Measurements from ENCODE around the gene CELF2.

Gene CELF2

GRCh38 chr10:11004144-11005077 is 13.3 kb upstream of the CELF2 start:
- DNase-seq = no peak

GRCh38 chr10:11005725-11006427 is 11.8 kb upstream of the CELF2 start:
- DNase-seq = no peak

- DNase-seq = no peak
These were observed 11.2 kb upstream of the CELF2 start for GRCh38 chr10:11006428-11006825.

- no peak for DNase-seq
These were observed 10.1 kb upstream of the CELF2 start for GRCh38 chr10:11007476-11008020.

GRCh38 chr10:11009471-11010308 is 8.0 kb upstream of the CELF2 start:
- no peak for DNase-seq

GRCh38 chr10:11010582-11010981 is 7.1 kb upstream of the CELF2 start:
- no peak for DNase-seq

GRCh38 chr10:11011436-11011835 is 6.2 kb upstream of the CELF2 start:
- no peak for DNase-seq

GRCh38 chr10:11011984-11012383 is 5.7 kb upstream of the CELF2 start:
- no peak for DNase-seq

GRCh38 chr10:11012421-11013295 is 5.0 kb upstream of the CELF2 start:
- no peak for DNase-seq

GRCh38 chr10:11013836-11014235 is 3.8 kb upstream of the CELF2 start:
- DNase-seq = no peak

- DNase-seq = peak; percentile 12
These were observed 2.8 kb upstream of the CELF2 start for GRCh38 chr10:11014671-11015445.

- DNase-seq = no peak
These were observed 2.2 kb upstream of the CELF2 start for GRCh38 chr10:11015446-11015934.

GRCh38 chr10:11017000-11017569 is 587 bp upstream of the CELF2 start:
- DNase-seq = no peak

GRCh38 chr10:11018432-11018841 is 765 bp downstream of the CELF2 start:
- no peak for DNase-seq

- peak; percentile 10 for DNase-seq
These were observed 1.4 kb downstream of the CELF2 start for GRCh38 chr10:11018855-11019631.

GRCh38 chr10:11019724-11020547 is 2.3 kb downstream of the CELF2 start:
- DNase-seq = no peak

- no peak for DNase-seq
These were observed 2.9 kb downstream of the CELF2 start for GRCh38 chr10:11020548-11020942.

- no peak for DNase-seq
These were observed 4.5 kb downstream of the CELF2 start for GRCh38 chr10:11022213-11022612.

Measured in NCI-H1105 treated with DMSO at 0.1 percent for 48 hours (cell line).